ENCODE results near the gene FGF1.

The FGF1 gene

GRCh38 chr5:142544946-142545649, 140.8 kb downstream of the FGF1 start:
- TF ChIP-seq CTCF (IDR thresholded peaks at IDR 0.05; ENCODE audit: low read depth, low read length) = no peak
- H3K4me3 ChIP-seq (replicated peaks in 1 of 2; ENCODE audit: low read depth in 2 of 2, low read length in 2 of 2) = no peak overlapping the region
- DNase-seq (ENCODE audit: low read depth in 2 of 2) = peak; percentile 44 to 71

- no peak overlapping the region for H3K4me3 ChIP-seq (replicated peaks in 1 of 2; ENCODE audit: low read depth in 2 of 2, low read length in 2 of 2)
- peak; percentile 35 to 42 for DNase-seq (ENCODE audit: low read depth in 2 of 2)
- TF ChIP-seq CTCF (IDR thresholded peaks at IDR 0.05; ENCODE audit: low read depth, low read length) = no peak
These were observed 141.7 kb downstream of the FGF1 start for GRCh38 chr5:142544071-142544753.

- peak; percentile 53 to 83 for DNase-seq (ENCODE audit: low read depth in 2 of 2)
- TF ChIP-seq CTCF (IDR thresholded peaks at IDR 0.05; ENCODE audit: low read depth, low read length) = peak; percentile 13
- no peak overlapping the region for H3K4me3 ChIP-seq (replicated peaks in 1 of 2; ENCODE audit: low read depth in 2 of 2, low read length in 2 of 2)
These were observed 143.0 kb downstream of the FGF1 start for GRCh38 chr5:142542906-142543305.

All from cardiac fibroblast (primary cell).